Activated naive CD4-positive, alpha-beta T cell treated with anti-CD3 and anti-CD28 coated beads, Interleukin-2, amount 10 ng/mL, durations not matched to agents 7 days and 5 days (primary cell): ENCODE data around the gene MAL.

Source experiments
- CTCF ChIA-PET: fragments of 350-600 bp; sonication (Branson Sonifier 250); formaldehyde crosslinking; loops from one replicate; lab custom pipeline; 2021; ENCODE audit warnings: antibody characterized with exemption; lab: Charles Lee
- DNase-seq: peaks from one replicate; pipeline ENCODE4 v3.0.0-alpha.2; 2020
- H3K27ac Mint-ChIP-seq: one replicate; pipeline ENCODE4 v1.8.0; 2021; ENCODE audit warnings: mild to moderate bottlenecking, moderate library complexity, mixed read lengths
- H3K27me3 Mint-ChIP-seq: one replicate; pipeline ENCODE4 v1.8.0; 2021; ENCODE audit warnings: mild to moderate bottlenecking, mixed read lengths
- H3K36me3 Mint-ChIP-seq: one replicate; pipeline ENCODE4 v1.8.0; 2021; ENCODE audit warnings: mixed read lengths
- H3K4me1 Mint-ChIP-seq: one replicate; pipeline ENCODE4 v1.8.0; 2021; ENCODE audit warnings: mixed read lengths
- H3K4me3 Mint-ChIP-seq: one replicate; pipeline ENCODE4 v1.8.0; 2021; ENCODE audit warnings: mild to moderate bottlenecking, moderate library complexity, mixed read lengths
- H3K9me3 Mint-ChIP-seq: one replicate; pipeline ENCODE4 v1.8.0; 2021; ENCODE audit warnings: mixed read lengths

Gene MAL

DNA sequence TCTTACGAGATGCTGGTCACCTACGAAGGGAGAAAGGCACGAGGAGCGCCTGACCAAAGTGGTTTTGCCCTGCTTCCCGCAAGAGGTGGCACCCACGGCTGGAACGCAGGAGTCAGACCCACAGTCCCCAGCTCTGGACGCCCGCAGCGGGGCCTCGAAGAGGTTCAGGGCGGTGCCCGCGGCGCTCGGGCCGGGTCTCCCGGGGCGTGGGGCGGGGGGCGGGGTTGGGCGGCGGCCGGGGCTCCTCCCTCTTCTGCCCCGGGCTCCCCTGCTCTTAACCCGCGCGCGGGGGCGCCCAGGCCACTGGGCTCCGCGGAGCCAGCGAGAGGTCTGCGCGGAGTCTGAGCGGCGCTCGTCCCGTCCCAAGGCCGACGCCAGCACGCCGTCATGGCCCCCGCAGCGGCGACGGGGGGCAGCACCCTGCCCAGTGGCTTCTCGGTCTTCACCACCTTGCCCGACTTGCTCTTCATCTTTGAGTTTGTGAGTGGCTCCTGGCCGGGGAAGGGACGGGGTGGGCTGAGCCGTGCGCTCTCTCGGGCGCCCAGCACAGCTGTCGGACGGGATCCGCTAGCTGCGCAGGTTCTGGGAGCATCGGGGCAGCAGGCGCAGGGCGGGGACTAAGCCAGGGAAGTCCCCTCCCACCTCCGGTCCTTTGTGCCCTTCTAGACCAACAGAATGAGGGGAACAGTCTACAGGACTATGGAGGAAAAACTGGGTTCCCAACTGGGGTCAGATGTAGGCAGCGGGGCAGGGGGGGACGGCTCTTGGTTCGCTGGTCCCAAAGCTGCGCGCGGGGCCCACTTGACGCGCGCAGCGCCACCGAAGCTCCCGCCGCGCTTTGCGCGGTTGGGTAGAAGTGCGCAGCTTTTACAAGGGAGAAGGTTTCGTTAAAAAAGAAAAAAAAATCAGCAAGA, at the start of gene MAL:
MAL (plus strand) TSS at position 303 of the 914 bp plus-strand sequence; CDS start at position 388, 85 bp downstream.
- Mint-ChIP-seq H3K4me3 (peak within 1 kb of the TSS; percentile 100), H3K9me3 (no peaks in the 10 kb centered on the region), H3K4me1 (peaks cover 68% of the 10 kb centered on the region), H3K27me3 (peaks cover 5% of the 10 kb centered on the region), H3K27ac (peak within 1 kb of the TSS; percentile 99), H3K36me3 (peaks cover 46% of the 10 kb centered on the region)
- peak; percentile 81 for DNase-seq
- CTCF ChIA-PET: interaction anchor here (1.2 to 9.6 kb wide), 6 partner anchors 10 to 320 kb away, joined by 3 to 489 read pairs (median 10); partner anchors contain the start of gene MRPS5

DNA sequence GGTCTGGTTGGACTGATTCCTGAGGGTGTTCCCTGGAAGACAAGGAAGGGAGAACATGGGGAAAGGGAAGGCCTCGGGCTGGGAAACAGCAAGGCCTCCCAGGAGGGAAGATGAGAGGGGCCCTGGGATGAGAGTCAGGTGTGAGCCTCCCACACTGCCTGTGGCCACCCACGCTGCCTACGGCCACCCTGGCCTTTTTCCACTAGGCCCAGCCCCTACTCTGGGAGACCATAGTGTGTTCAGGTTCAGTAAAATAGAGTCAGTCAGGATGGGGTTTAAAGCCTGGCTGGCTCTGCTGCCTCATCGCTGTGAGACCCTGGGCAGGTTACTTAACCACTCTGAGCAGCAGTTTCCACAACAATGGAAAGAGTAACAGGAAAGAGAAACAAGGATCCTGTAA, 47.7 kb upstream of the MAL start:
- no peak overlapping the region for H3K4me3 Mint-ChIP-seq
- peaks cover 32% of the 10 kb centered on the region for H3K27me3 Mint-ChIP-seq
- CTCF ChIA-PET: no interaction called here
- H3K27ac Mint-ChIP-seq: no peak overlapping the region
- DNase-seq: no peak
- no peaks in the 10 kb centered on the region for H3K4me1 Mint-ChIP-seq
- H3K9me3 Mint-ChIP-seq: no peaks in the 10 kb centered on the region
- no peaks in the 10 kb centered on the region for H3K36me3 Mint-ChIP-seq

DNA sequence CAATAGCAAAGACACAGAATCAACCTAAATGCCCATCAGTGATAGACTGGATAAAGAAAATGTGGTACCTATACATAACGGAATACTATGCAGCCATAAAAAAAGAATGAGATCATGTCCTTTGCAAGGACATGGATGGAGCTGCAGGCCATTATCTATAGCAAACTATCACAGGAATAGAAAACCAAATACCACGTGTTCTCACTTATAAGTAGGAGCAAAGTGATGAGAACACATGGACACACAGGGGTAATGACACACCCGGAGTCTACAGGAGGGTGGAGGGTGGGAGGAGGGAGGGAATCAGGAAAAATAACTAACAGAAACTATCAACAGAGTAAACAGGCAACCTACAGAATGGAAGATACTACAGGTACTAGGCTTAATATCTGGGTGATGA, 46.6 kb upstream of the MAL start:
- CTCF ChIA-PET: interaction anchor here (1.3 kb wide), 1 partner anchor 22 kb away, joined by 5 read pairs; no protein-coding TSS in a partner anchor
- no peaks in the 10 kb centered on the region for H3K36me3 Mint-ChIP-seq
- H3K27ac Mint-ChIP-seq: no peak overlapping the region
- H3K4me1 Mint-ChIP-seq: no peaks in the 10 kb centered on the region
- no peak for DNase-seq
- H3K9me3 Mint-ChIP-seq: no peaks in the 10 kb centered on the region
- H3K4me3 Mint-ChIP-seq: no peak overlapping the region
- peaks cover 30% of the 10 kb centered on the region for H3K27me3 Mint-ChIP-seq

DNA sequence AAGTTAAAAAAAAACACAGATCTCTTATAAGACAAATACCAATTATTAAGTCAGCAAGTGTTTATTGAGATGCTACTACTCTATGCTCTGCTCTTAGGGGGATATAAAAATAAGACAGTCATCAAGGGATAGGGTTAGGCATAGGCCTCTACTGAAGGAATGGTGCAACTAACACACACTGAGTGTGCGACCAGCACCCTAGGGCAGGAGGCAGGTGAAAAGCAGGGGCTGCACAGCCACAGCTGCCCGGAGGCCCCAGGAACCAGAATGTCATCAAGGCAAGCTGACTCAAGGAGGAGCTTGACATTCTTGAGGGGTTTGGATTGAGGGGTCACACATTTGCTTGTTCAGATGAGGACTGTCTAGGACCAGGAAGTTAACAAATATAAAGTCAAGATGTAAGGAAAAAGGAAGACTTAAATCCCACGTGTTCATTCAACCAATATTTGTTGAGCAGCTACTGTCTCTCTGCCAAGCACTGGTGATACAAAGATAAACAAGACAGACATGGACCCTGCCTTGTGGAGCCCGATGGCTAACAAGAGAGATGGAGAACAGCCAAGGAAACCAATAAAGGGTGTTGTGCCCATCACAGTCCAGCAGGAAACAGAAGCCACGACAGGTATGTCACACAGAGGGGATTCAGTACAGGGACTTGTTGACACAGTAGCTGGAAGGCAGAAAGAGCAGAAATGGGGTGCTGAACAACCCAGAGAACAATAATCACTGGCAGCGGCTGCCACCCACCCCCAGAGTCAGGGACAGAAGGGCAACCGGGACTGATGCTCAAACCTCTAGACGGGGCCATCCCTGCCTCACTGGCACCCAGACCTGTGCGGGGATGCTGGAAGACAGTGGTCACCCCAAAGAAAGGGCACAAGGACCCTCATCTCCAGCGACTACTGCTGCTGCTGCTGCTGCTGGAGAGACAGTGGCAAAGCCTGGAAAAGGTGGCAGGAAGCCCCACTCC, 45.8 kb upstream of the MAL start:
- H3K36me3 Mint-ChIP-seq: no peaks in the 10 kb centered on the region
- CTCF ChIA-PET: interaction anchor here (1.3 kb wide), 1 partner anchor 22 kb away, joined by 5 read pairs; no protein-coding TSS in a partner anchor

DNA sequence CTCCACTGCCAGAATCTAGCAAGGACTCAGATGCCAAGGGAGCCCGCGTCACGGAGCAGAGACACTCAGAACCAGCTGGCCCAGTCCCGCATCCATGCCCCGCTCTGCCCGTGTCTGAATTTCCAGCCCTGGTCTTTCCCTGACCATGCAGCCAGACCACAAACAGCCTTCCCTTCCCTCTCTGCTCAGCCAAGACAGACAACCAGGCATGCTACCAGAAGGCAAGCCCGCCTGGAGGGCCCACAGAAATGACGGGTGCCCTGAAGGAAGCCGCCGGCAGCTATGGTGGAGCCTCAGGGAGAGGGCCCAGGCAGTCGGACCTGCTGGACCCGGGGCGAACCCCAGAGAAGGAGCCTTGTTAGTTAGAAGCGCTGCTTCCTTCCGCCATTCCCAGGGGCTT, 45.1 kb upstream of the MAL start:
- Mint-ChIP-seq H3K4me3 (no peak overlapping the region), H3K36me3 (no peaks in the 10 kb centered on the region), H3K9me3 (no peaks in the 10 kb centered on the region), H3K27me3 (peaks cover 28% of the 10 kb centered on the region), H3K4me1 (peaks cover 3% of the 10 kb centered on the region), H3K27ac (no peak overlapping the region)
- CTCF ChIA-PET: interaction anchor here (1.3 kb wide), 1 partner anchor 23 kb away, joined by 5 read pairs; no protein-coding TSS in a partner anchor
- no peak for DNase-seq

More for the DNA sequence above, 45.8 kb upstream of the MAL start:
- Mint-ChIP-seq H3K4me1 (no peaks in the 10 kb centered on the region), H3K9me3 (no peaks in the 10 kb centered on the region), H3K27ac (no peak overlapping the region), H3K27me3 (peaks cover 23% of the 10 kb centered on the region), H3K4me3 (no peak overlapping the region)
- DNase-seq: no peak

DNA sequence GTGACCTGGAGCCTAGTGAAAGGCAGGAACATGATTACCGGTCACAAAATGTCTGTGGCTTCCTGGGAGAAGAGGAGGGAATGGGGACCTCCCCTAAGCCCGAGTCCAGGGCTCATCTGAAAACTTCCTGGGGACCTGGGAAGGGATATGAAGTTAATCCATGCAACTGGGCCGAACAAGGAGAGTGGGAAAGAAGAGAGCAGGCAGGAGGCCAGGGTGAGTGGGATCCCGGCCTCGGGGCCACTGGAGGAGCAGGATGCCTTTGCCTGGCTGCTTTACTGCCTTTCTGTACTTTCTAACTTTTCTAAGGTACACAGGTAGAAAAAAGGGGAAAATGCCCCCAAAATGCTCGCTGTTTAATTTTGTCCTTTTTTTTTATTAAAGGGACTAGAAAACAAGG, 43.4 kb upstream of the MAL start:
- H3K27ac Mint-ChIP-seq: no peak overlapping the region
- peaks cover 3% of the 10 kb centered on the region for H3K4me1 Mint-ChIP-seq
- peaks cover 38% of the 10 kb centered on the region for H3K27me3 Mint-ChIP-seq
- no peaks in the 10 kb centered on the region for H3K36me3 Mint-ChIP-seq
- no peaks in the 10 kb centered on the region for H3K9me3 Mint-ChIP-seq
- CTCF ChIA-PET: no interaction called here
- no peak for DNase-seq
- no peak overlapping the region for H3K4me3 Mint-ChIP-seq

DNA sequence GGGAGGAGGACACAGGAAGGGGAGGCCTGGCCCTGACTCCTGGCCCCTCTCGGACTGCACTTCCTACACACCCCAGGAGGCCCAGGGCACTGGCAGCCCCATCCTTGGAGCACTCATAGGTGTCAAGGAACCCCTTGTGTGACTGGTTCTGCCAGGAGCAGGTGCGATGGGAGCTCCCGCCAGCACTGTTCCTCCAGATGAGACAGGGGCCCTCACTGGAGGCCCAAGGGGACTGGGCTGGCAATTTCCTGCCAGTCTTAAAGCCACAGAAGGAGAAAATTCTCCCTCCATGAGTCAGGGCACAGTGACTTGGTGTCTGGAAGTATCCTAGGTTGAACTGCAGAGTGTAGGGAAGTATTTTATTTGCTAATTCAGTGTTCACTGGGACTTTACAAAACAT, 42.8 kb upstream of the MAL start:
- no peak overlapping the region for H3K27ac Mint-ChIP-seq
- peaks cover 3% of the 10 kb centered on the region for H3K4me1 Mint-ChIP-seq
- DNase-seq: no peak
- no peaks in the 10 kb centered on the region for H3K9me3 Mint-ChIP-seq
- CTCF ChIA-PET: interaction anchor here (1.0 kb wide), 1 partner anchor 133 kb away, joined by 3 read pairs; no protein-coding TSS in a partner anchor
- H3K27me3 Mint-ChIP-seq: peaks cover 38% of the 10 kb centered on the region
- H3K4me3 Mint-ChIP-seq: no peak overlapping the region
- no peaks in the 10 kb centered on the region for H3K36me3 Mint-ChIP-seq

DNA sequence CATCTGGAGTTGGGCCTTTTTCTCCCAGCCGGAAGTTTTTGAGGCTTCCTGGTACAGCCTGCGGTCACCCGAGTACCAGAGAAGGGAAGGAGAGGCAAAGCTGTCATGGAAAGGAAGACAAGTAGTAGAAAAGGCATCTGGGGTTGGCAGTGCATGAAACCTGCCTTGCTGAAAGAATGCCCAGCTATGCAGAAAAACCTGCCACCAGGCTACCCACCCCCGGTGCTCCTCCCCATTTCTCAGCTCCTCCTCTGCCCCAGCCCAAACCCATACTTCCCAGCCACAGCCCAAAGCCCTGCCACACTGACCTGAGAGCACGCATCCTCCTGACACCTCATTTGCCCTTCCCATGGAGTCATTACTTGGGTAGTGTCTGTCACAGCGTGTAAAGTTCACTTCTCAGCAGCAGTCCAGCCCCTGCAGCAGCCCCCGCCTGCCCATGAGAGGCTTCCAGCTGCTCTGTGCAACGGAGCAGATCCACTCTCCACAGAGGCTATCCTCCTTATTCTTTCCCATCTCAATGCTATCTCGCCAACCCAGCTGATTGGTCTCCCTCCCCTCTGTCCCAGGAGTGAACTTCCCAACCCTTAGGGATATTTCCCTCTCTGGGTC, 40.4 kb upstream of the MAL start:
- Mint-ChIP-seq H3K9me3 (no peaks in the 10 kb centered on the region), H3K36me3 (no peaks in the 10 kb centered on the region), H3K4me1 (peaks cover 3% of the 10 kb centered on the region), H3K4me3 (no peak overlapping the region), H3K27ac (no peak overlapping the region), H3K27me3 (peaks cover 36% of the 10 kb centered on the region)
- CTCF ChIA-PET: interaction anchor here (0.7 to 3.6 kb wide), 9 partner anchors 11 to 137 kb away, joined by 3 to 32 read pairs (median 9); partner anchors contain the start of gene MRPS5
- DNase-seq: no peak

DNA sequence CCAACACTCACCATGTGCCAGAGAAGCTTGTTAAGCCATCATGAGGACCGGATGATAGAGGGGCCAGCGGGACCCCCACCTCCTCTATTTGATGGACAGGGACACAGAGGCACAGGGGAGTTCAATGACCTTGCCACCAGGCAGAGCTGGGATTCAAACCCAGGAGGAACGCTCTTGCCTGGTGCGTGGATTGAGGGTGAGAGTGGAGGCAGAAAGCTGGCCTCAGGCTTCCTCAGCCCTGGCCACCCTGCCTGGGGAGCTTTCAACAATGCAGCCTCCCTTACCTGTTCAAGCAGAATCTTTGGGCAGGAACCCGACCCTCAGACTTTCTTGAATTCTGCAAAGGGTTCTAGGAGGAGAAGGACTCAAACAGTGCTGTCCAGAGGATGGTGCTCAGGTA, 39.9 kb upstream of the MAL start:
- no peak overlapping the region for H3K27ac Mint-ChIP-seq
- H3K4me3 Mint-ChIP-seq: no peak overlapping the region
- CTCF ChIA-PET: interaction anchor here (0.7 to 3.6 kb wide), 12 partner anchors 10 to 329 kb away, joined by 3 to 32 read pairs (median 8); partner anchors contain the start of gene MRPS5
- H3K36me3 Mint-ChIP-seq: no peaks in the 10 kb centered on the region
- H3K9me3 Mint-ChIP-seq: no peaks in the 10 kb centered on the region
- DNase-seq: no peak
- H3K27me3 Mint-ChIP-seq: peaks cover 36% of the 10 kb centered on the region
- peaks cover 3% of the 10 kb centered on the region for H3K4me1 Mint-ChIP-seq

DNA sequence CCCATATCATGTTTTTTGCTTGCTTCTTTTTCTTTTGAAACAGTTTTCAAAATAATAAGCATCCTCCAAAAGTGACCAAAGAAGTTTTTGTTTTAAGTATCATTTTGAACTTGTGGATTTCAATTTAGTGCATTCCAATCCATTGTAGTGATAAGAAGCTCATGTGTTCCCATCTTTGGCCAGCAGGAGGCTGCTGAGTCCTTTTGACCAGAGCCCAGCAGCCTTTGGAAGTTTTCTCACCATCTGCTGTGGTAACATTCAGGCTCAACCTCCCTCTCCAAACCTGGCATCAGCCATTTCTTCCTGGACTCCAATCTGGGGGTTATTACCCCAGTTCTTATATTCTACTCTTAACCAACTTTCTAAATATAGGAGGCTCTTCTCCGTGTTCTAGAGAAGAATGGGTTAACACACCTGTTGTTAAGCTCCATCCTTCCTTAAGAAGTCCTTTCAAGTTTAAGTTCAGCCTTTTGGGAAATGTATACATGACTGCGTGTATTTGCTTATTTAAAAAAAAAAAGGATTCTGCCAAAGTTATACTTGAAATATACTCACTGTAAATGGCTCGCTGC, 39.0 kb upstream of the MAL start:
- H3K36me3 Mint-ChIP-seq: no peaks in the 10 kb centered on the region
- H3K4me1 Mint-ChIP-seq: peaks cover 3% of the 10 kb centered on the region
- CTCF ChIA-PET: interaction anchor here (0.7 to 3.6 kb wide), 21 partner anchors 9 to 908 kb away, joined by 3 to 32 read pairs (median 4); partner anchors contain the start of gene MRPS5
- H3K27me3 Mint-ChIP-seq: peaks cover 29% of the 10 kb centered on the region
- H3K4me3 Mint-ChIP-seq: no peak overlapping the region
- peak; percentile 70 for DNase-seq
- H3K9me3 Mint-ChIP-seq: no peaks in the 10 kb centered on the region
- H3K27ac Mint-ChIP-seq: no peak overlapping the region

DNA sequence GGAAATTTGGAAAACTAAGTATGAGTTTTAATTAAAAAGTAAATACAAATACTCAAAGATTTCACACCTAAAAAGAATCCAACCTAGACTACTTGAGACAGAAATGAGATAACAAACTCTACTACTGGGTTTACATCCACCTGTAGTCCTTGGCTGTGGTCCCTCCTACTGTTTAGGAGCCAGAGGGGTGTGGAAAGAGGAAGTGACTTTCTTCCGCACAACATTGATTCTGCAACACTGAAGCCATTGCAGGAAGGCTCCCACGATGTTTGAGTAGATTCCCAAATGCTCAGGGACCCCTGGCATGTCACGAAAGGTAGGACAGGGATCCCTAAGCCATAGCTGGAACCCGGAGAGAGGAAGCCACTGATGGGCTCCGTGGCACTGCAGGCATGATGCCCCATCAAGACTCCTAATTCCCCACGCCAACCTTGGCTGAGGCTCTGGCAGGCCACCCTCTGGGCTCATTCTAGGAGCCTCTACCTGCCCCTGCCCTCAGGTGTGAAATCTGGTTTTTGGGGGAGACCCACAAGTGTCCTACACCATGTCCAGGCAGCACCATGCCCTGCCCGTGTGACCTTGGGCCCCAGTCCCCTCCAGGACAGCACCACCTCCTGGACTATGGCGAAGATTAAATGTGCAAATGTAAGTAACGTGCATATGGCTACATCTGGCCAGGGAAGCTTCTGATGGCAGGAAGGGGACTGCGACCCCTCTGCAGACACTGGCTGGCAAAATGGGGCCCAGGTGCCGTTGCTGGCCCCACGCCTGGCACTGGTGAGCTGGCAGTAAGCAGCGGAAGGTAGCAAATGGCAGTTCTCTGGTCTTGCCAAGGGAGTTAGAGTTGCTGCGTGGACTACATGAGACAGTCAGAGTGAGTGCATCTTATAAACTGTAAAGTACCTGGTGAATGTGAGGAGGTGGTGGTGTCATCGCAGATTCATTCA, 38.2 kb upstream of the MAL start:
- CTCF ChIA-PET: interaction anchor here (0.9 to 3.6 kb wide), 9 partner anchors 8 to 134 kb away, joined by 3 to 32 read pairs (median 8); partner anchors contain the start of gene MRPS5
- H3K27ac Mint-ChIP-seq: no peak overlapping the region
- H3K9me3 Mint-ChIP-seq: no peaks in the 10 kb centered on the region
- peaks cover 32% of the 10 kb centered on the region for H3K27me3 Mint-ChIP-seq
- H3K36me3 Mint-ChIP-seq: no peaks in the 10 kb centered on the region
- DNase-seq: no peak
- H3K4me3 Mint-ChIP-seq: no peak overlapping the region
- H3K4me1 Mint-ChIP-seq: peaks cover 3% of the 10 kb centered on the region

DNA sequence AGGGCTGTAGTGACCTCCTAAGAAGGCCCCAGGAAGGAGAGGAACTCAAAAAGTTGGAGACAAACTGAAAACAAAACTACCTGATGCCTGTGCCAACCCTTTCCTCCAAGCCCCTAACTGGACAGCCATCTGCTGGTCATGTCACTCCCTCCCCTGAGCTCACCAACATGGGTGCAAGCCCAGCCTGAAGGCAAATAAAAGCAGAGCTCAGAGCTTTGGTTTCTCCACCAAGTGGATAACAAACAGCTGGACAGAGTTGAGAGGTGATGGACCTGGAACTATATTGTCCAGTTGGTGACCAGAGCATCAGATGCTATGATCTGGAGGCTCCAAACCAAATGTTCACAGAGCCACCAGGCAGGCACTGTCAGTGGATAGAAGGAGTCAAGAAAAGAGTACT, 34.6 kb upstream of the MAL start:
- Mint-ChIP-seq H3K27ac (no peak overlapping the region), H3K4me1 (no peaks in the 10 kb centered on the region), H3K27me3 (peaks cover 41% of the 10 kb centered on the region), H3K9me3 (no peaks in the 10 kb centered on the region), H3K4me3 (no peak overlapping the region), H3K36me3 (no peaks in the 10 kb centered on the region)
- CTCF ChIA-PET: interaction anchor here (2.1 kb wide), 1 partner anchor 124 kb away, joined by 7 read pairs; no protein-coding TSS in a partner anchor
- DNase-seq: no peak
